Measurements from ENCODE around the gene C16orf92.

The C16orf92 gene

DNA sequence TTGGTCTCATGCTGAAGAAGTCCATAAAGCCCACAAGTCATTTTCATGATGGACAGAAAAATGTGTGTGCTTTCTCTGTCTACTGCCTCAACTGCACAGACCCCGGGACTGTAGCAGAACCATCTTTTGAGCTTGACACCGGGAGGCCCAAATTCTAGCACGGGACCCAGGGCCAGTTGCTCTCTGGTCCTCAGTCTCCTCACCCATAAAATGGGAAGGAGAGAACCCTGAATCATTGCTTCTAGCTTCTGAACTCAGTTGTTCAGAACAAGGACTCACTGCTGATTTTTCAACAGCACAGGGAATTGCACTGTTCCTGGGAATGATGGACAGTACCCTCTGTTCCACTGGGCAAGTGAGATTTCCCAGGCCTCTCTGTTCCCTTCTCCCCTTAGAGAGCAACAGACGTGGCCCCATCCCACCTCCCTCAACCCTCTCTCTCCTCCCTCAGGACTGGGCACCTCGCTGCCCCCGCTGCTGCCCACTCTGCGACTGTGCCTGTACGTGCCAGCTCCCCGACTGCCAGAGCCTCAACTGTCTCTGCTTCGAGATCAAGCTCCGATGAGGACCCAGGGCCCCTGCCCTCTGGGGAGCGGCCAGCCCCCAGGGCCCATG is 40.4 kb downstream of the C16orf92 start:
- DNase-seq = no peak

DNA sequence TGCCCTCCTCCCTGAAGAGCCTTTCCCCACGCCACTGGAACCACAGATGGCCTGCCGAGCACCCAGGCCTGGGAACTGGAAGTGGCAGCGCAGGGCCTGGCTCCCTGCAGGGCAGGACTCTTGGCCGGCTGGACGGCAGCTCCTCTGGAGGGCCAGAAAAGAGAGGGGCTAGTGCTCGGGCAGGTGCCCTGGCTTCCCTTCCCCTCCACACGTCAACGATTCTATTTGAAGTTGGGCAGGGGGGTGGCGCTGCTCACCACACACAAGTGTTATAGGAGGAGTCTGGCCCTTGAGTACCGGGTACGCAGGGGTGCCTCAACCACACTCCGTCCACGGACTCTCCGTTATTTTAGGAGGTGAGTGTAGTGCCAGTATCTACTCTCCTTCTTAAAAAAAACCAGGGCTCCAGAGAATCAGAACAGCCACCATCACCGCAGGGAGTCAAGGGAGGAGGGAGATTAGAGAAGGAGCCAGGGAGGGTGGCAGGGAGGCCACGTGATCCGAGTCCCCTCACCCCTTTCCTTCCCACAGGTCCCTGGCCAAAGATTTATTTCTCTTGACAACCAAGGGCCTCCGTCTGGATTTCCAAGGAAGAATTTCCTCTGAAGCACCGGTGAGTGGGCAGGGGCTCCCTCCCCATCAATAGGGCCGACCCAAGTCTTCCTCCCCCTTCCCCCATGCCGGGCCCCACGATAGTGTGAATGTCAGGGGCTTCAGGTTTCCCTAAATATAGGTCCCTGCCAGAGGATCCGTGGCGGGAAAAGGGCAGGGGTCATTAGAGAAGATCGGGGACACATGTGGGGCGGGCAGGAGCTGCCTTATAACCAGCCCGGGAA is 41.1 kb downstream of the C16orf92 start:
- peak; percentile 79 for DNase-seq

DNA sequence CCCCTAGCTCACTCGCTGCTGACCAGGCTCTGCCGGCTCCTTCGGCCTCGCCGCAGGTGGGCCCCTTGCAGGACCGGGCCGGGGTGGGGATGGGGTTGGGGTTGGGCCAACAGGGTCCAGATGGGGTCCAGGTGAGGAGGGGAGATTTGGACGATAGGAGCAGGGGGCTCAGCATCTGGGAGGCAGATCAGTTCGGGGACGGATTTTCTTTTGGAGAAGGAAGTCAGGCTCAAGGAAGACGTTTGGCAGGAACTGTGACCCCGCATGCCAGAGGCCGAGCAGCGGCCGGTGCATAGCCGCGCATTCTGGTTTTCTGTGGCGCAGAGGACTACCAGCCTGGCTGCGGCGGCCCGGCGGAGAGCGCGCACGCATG is 41.7 kb downstream of the C16orf92 start:
- DNase-seq = no peak

DNA sequence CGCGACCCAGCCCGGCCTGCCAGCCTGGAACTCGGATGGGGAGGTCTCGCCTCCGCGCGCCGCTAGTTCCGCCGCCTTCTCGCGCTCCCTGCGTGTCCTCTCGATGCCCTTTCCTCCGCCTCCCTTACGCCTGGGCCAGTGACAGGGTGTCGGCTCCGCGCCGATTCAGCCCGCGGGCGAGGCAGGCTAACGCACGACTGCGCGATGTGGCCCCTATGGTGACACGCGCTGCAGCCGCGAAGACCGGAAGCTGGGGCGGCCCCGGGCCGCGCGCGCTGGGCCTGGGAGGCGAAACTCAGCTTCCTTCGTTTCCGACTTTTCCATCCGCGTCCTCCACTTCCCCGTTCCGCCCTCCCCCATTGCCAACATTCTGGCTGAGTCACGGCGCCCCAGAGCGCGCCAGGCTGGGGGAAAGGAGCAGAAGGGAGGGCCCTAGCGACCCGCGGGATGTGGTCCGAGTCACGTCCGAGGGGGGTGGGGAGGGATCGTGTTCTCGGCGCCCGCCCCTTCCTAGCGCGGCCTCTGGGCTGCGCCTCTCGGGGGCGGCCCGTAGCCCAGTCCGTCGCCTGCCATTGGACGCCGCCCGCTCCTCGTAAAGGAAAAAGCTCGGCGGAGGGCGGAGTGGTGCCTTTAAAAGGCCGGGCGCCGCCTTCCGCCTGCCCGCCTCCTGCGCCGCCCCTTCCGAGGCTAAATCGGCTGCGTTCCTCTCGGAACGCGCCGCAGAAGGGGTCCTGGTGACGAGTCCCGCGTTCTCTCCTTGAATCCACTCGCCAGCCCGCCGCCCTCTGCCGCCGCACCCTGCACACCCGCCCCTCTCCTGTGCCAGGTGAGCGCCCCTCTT is 42.3 kb downstream of the C16orf92 start, which contains the start of gene ALDOA:
Gene ALDOA (plus strand): TSS at position 659 of the 841 bp plus-strand sequence. CDS start 1,138 bp downstream, outside the sequence.
- peak; percentile 97 for DNase-seq

DNA sequence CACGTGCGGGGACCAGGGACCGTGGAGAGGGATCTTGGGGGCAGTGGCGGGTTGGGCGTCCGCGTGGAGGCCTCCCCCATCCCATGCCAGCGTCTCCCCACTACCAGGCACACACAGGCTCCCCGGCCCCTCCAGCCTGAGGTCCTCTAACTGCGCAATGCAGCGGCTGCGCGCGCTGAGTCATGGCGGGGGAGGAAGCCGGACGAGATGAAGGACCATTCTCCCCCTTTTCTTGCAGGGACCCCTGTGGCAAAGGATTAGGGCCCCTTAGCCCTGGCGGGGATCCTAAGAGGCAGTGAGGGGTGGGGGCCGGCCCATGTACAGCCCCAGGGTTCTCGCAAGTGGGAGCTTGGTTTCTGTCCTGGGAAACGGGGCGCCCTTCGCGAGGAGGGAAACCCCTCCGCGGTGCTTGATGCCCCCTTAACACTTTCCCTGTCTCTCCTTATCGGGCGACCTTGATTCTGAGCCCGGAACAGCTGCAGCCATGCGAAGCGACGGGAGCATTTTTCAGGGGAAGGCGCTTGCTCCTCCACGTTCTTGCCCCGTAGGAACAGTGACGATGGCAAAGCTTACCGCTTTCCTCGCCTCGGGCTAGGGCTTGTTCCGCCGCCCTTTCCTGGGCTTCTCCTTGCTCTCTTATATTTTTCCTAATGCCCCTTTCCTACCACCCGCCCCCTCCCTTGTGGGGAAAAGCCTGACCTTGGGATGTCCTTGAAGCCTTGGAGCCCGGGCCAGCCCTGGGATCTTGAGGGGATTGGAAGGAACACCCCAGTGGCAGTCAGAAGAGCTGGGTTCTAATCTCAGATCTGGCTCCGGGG is 43.2 kb downstream of the C16orf92 start:
- DNase-seq = peak; percentile 43

DNA sequence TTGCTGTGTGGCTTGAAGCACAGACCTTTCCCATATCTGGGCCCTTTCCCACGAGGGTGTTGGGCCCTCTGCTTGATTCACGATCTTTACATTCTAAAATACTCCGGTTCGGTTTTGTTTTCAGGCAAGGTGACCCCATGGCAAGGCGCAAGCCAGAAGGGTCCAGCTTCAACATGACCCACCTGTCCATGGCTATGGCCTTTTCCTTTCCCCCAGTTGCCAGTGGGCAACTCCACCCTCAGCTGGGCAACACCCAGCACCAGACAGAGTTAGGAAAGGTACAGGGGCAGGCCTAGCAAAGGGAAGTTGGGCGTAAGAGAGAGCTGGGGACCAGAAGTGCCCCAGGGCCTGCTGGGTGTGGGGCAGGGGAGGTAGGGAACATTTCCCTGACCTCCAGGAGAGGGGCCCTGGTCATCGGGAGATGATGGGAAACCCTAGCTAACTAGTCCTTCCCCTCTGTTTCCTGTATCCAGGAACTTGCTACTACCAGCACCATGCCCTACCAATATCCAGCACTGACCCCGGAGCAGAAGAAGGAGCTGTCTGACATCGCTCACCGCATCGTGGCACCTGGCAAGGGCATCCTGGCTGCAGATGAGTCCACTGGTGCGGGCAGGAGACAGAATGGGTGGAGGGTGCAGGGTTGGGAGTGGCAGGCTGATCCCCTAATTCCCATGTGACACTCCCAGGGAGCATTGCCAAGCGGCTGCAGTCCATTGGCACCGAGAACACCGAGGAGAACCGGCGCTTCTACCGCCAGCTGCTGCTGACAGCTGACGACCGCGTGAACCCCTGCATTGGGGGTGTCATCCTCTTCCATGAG is 44.0 kb downstream of the C16orf92 start:
- no peak for DNase-seq

DNA sequence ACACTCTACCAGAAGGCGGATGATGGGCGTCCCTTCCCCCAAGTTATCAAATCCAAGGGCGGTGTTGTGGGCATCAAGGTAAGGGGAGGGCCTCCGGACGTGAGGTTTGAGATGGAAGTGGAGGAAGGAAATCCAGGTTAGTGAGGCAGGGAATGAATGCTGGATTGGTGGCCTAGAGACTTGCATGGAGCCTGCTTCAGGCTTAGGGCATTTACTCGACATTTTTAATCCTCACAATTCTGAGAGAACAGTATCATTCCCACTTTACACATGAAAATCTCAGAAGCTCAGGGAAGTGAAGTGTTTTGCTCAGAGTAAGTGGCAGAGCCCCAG is 44.6 kb downstream of the C16orf92 start:
- no peak for DNase-seq

DNA sequence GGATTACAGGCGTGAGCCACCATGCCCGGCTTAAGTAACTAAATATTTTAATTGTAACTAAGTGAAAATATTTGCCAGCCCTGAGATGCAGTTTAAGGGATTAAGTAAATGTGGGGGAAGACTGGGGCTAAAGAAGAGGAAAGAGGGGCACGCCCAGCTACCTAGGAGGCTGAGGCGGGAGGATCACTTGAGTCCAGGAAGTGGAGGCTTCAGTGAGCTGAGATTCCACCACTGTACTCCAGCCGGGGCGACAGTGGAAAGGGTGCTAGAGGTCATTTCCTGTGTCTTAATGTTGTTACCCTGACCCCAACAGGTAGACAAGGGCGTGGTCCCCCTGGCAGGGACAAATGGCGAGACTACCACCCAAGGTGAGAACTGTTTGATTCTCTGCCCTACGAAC is 45.3 kb downstream of the C16orf92 start:
- no peak for DNase-seq

DNA sequence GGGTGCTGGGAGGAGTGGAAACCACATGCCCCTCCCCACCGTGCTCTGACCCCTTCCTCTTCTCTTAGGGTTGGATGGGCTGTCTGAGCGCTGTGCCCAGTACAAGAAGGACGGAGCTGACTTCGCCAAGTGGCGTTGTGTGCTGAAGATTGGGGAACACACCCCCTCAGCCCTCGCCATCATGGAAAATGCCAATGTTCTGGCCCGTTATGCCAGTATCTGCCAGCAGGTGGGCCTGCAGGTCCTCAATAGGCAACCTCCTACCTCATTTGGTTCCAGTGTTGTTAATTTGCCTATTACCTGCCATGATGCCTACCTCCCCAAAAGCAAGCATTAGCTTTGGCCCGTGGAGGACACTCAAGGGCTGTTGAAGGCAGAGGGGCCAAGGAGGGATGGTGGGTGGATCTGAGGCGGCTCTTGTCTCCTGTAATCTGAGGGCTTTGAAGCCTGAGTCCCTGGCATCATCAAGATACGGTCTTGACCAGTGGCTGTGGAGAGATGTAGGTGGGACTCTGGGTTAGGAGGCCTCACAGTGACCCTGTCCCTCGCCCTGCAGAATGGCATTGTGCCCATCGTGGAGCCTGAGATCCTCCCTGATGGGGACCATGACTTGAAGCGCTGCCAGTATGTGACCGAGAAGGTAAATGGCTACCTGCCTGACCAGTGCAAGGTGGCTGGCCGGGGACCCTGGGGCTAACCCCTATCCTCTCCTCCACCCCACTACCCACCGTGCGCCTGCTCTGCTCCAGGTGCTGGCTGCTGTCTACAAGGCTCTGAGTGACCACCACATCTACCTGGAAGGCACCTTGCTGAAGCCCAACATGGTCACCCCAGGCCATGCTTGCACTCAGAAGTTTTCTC is 46.0 kb downstream of the C16orf92 start:
- peak; percentile 58 for DNase-seq

DNA sequence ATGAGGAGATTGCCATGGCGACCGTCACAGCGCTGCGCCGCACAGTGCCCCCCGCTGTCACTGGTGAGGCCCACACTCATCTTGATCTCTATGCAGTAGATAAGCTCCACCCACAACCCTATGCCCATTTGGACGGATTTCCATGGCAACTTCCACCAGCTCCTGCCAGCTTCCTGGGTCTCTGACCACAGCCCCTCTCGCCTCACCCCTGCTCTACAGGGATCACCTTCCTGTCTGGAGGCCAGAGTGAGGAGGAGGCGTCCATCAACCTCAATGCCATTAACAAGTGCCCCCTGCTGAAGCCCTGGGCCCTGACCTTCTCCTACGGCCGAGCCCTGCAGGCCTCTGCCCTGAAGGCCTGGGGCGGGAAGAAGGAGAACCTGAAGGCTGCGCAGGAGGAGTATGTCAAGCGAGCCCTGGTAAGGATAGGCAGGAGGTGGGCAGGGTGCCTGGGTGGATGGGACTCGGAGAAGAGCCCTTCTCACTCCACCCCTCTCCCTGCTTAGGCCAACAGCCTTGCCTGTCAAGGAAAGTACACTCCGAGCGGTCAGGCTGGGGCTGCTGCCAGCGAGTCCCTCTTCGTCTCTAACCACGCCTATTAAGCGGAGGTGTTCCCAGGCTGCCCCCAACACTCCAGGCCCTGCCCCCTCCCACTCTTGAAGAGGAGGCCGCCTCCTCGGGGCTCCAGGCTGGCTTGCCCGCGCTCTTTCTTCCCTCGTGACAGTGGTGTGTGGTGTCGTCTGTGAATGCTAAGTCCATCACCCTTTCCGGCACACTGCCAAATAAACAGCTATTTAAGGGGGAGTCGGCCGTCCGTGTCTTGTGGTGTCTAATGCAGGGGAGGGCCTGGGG is 46.8 kb downstream of the C16orf92 start:
- no peak for DNase-seq

DNA sequence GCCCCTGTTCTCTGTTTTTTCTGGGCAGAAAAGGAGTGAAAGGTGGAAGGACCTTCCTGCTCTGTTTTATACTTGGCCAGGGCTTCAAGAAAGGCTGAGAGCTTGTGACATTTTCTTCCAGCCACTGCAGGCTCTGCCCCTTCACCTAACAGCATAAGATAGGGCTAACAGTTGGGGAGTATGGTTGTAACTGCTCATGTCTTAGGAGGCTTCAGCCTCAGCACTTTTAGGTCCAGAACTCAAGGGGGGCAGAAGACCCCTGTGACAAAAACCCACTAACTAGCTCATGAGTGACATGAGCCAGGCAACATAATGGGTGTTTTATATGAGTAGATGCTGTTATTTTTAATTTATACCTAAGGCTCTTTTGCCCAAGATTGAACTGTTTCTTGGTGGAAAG is 47.5 kb downstream of the C16orf92 start:
- DNase-seq = no peak
